Fibroblast of lung (primary cell): ENCODE measurements around the gene FAM156A.
"Not testable (repeated sequence)": the region's sequence is repeated elsewhere in the genome, so short reads cannot be mapped to it uniquely, and the experiment has no call there.

Source experiments
- EZH2 ChIP-seq: IDR thresholded peaks from 2 replicates; pipeline ENCODE4 v1.5.1; 2012; ENCODE audit warnings: low read length, control low read depth, mild to moderate bottlenecking; ENCODE audit errors: missing control alignments
- TF ChIP-seq, protein P1 (sequence below), 2 donors: IDR thresholded peaks in 1 of 2; conservative IDR thresholded peaks in 1 of 2; 1 replicate in 1 of 2; 2 replicates in 1 of 2; pipeline ENCODE4 v1.5.1; 2011 to 2012; ENCODE audit warnings: low read length in 2 of 2, control low read depth in 1 of 2, inconsistent platforms in 1 of 2, low read depth in 1 of 2, mild to moderate bottlenecking in 1 of 2

DNA sequence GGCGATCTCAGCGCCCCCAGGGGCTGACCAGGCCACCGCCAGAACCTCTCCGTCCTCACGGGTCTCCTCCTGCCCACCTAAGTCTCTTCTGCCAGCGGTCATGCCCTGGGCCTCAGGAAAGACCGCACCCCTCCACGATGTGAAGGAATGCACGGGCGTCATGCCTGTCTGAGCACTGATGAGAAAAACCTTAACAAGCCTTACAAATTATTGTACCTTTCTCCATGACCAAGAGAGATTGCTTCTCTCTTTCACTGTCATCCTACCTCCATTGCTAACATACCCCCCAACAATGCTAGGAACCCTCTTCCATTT is 22.9 kb downstream of the FAM156A start:
- TF ChIP-seq, protein P1, sequence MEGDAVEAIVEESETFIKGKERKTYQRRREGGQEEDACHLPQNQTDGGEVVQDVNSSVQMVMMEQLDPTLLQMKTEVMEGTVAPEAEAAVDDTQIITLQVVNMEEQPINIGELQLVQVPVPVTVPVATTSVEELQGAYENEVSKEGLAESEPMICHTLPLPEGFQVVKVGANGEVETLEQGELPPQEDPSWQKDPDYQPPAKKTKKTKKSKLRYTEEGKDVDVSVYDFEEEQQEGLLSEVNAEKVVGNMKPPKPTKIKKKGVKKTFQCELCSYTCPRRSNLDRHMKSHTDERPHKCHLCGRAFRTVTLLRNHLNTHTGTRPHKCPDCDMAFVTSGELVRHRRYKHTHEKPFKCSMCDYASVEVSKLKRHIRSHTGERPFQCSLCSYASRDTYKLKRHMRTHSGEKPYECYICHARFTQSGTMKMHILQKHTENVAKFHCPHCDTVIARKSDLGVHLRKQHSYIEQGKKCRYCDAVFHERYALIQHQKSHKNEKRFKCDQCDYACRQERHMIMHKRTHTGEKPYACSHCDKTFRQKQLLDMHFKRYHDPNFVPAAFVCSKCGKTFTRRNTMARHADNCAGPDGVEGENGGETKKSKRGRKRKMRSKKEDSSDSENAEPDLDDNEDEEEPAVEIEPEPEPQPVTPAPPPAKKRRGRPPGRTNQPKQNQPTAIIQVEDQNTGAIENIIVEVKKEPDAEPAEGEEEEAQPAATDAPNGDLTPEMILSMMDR (conservative IDR thresholded peaks at IDR 0.05 in 1 of 2, IDR thresholded peaks at IDR 0.05 in 1 of 2; ENCODE audit: low read depth in 1 of 2, low read length in 2 of 2) = not testable (repeated sequence)
- not testable (repeated sequence) for TF ChIP-seq EZH2
